Calu3 (cell line): ENCODE data around the gene PPFIA1. TPM values are rescaled to one million over a fixed set of nuclear protein-coding genes. Genes with fewer than 3 reads are reported as not detected.
A peak's percentile ranks its signal among the peaks of the same experiment; 100 is the strongest.

ENCODE experiments used
- Bru-seq: library from RNA; stranded (reverse); fragments of 400-500 nt; gene quantifications from one replicate; lab custom pipeline; 2021; lab: Mats Ljungman, UMichigan
- BruChase-seq, 2 experiments: library from RNA; stranded (reverse); fragments of 400-500 nt; gene quantifications; one replicate each; lab custom pipeline; 2021; lab: Mats Ljungman, UMichigan
- BruUV-seq: library from RNA; stranded (reverse); fragments of 400-500 nt; replicated peaks from 2 replicates; lab custom pipeline; 2021; lab: Mats Ljungman, UMichigan
- CTCF ChIA-PET: fragments of 300-600 bp; sonication (Branson Sonifier 250); formaldehyde crosslinking; loops from one replicate; lab custom pipeline; 2022; ENCODE audit warnings: antibody characterized with exemption; lab: Charles Lee
- DNase-seq: peaks from one replicate; pipeline ENCODE4 v3.0.0; 2022
- H3K27ac Mint-ChIP-seq: one replicate; pipeline ENCODE4 v1.8.0; 2022; ENCODE audit warnings: mixed read lengths; ENCODE audit not compliant: unreplicated experiment
- H3K27me3 Mint-ChIP-seq: one replicate; pipeline ENCODE4 v1.8.0; 2022; ENCODE audit warnings: mixed read lengths; ENCODE audit not compliant: unreplicated experiment
- H3K36me3 Mint-ChIP-seq: one replicate; pipeline ENCODE4 v1.8.0; 2022; ENCODE audit warnings: mild to moderate bottlenecking, moderate library complexity, mixed read lengths; ENCODE audit not compliant: insufficient read depth, unreplicated experiment
- H3K4me1 Mint-ChIP-seq: one replicate; pipeline ENCODE4 v1.8.0; 2022; ENCODE audit warnings: mild to moderate bottlenecking, low read depth, mixed read lengths; ENCODE audit not compliant: unreplicated experiment
- H3K4me3 Mint-ChIP-seq: one replicate; pipeline ENCODE4 v1.8.0; 2022; ENCODE audit warnings: mild to moderate bottlenecking, low read depth, moderate library complexity, mixed read lengths; ENCODE audit not compliant: unreplicated experiment
- H3K9me3 Mint-ChIP-seq: one replicate; pipeline ENCODE4 v1.8.0; 2022; ENCODE audit warnings: low read depth, mixed read lengths; ENCODE audit not compliant: unreplicated experiment
- CTCF ChIP-seq: fragments of 200-600 bp; IDR thresholded peaks from one replicate; pipeline ENCODE4 v1.8.0; 2022; ENCODE audit warnings: antibody characterized with exemption; ENCODE audit not compliant: unreplicated experiment
- intact Hi-C: fragments of 100-400 bp; cut with micrococcal nuclease; formaldehyde crosslinking; loops from one replicate; pipeline ENCODE4 v1.10.0; 2022; ENCODE audit not compliant: unreplicated experiment
- long read RNA-seq: library from polyadenylated mRNA; stranded (forward); transcript quantifications from one replicate; pipeline ENCODE4 v2.0.0, GENCODE V29; 2022
- total RNA-seq: library from RNA; stranded (reverse); gene quantifications from 2 replicates; pipeline ENCODE4 v1.2.3, GENCODE V29; 2022

Gene PPFIA1
- total RNA-seq (76.5 and 84.0 TPM in 2 replicates), Bru-seq, nascent RNA (percentile 86 among the genes with signal in this experiment), BruChase-seq, experiment 1, labeled RNA remaining after a 6-hour chase (percentile 90 among the genes with signal in this experiment), BruChase-seq, experiment 2, labeled RNA remaining after a 2-hour chase (percentile 86 among the genes with signal in this experiment)
- long read RNA-seq, full-length matches to known transcripts: 6 of 42 reads
- long read RNA-seq, partial matches to known transcripts: 18 of 42 reads
- long read RNA-seq, other reads (novel, unspliced or antisense): 18 of 42 reads

- CTCF ChIA-PET: no interaction called here
- H3K36me3 Mint-ChIP-seq: peaks cover 55% of the 10 kb centered on the region
- H3K4me3 Mint-ChIP-seq: peak within 1 kb of the TSS; percentile 96
- H3K4me1 Mint-ChIP-seq: peaks cover 41% of the 10 kb centered on the region
- peak within 1 kb of the TSS; percentile 96 for H3K27ac Mint-ChIP-seq
- intact Hi-C loops: loop anchor here (5.0 kb wide), 2 partner anchors 37 to 38 kb away; no protein-coding TSS in a partner anchor
- H3K9me3 Mint-ChIP-seq: no peaks in the 10 kb centered on the region
- TF ChIP-seq CTCF: no peak
- peaks cover 9% of the 10 kb centered on the region for H3K27me3 Mint-ChIP-seq
- no TSS peak for BruUV-seq
- DNase-seq: peak; percentile 99
Observed at GRCh38 chr11:70270104-70270876, at the start of gene PPFIA1. TSS of gene PPFIA1 (plus strand) at chr11:70270690. CDS start at chr11:70272173, 1,483 bp downstream.

- intact Hi-C loops: no loop called here
- no peak for TF ChIP-seq CTCF
- DNase-seq: no peak
- Mint-ChIP-seq H3K4me3 (no peak overlapping the region), H3K9me3 (no peaks in the 10 kb centered on the region), H3K27me3 (no peaks in the 10 kb centered on the region), H3K36me3 (no peaks in the 10 kb centered on the region), H3K4me1 (peaks cover 9% of the 10 kb centered on the region), H3K27ac (no peak overlapping the region)
- CTCF ChIA-PET: no interaction called here
- BruUV-seq: no TSS peak
Observed at GRCh38 chr11:70220920-70221319, 49.6 kb upstream of the PPFIA1 start.

DNA sequence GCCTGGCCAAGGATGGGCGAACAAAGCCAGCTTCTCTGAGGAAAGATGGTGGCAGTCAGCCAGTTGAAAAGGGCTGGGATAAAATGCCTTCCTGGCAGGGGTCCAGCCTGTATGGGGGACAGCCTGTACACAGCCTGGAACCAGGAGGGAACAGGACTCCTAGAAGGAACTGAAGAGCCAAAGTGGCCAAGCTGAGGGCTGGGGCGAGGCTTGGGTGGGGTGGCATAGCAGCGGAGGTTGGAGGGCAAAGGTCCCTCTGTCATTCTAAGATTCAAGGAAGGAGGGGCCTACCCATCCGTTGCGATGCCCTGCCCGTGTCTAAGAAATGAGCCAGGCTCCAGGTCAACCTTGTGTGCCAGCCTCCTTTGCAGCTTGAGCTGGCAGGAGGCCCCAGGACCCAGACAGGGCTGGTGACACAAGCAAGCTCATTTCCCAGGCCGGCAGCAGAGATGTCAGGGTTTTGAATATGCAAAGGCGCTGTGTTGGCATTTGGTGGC, 44.8 kb upstream of the PPFIA1 start:
- H3K36me3 Mint-ChIP-seq: no peaks in the 10 kb centered on the region
- H3K4me3 Mint-ChIP-seq: no peak overlapping the region
- BruUV-seq: no TSS peak
- no peak for TF ChIP-seq CTCF
- H3K9me3 Mint-ChIP-seq: no peaks in the 10 kb centered on the region
- intact Hi-C loops: no loop called here
- DNase-seq: no peak
- H3K27me3 Mint-ChIP-seq: no peaks in the 10 kb centered on the region
- H3K27ac Mint-ChIP-seq: no peak overlapping the region
- no peaks in the 10 kb centered on the region for H3K4me1 Mint-ChIP-seq
- CTCF ChIA-PET: no interaction called here

GRCh38 chr11:70226183-70226582, 44.3 kb upstream of the PPFIA1 start:
- Mint-ChIP-seq H3K4me3 (no peak overlapping the region), H3K4me1 (no peaks in the 10 kb centered on the region), H3K27me3 (no peaks in the 10 kb centered on the region), H3K27ac (no peak overlapping the region), H3K36me3 (no peaks in the 10 kb centered on the region), H3K9me3 (no peaks in the 10 kb centered on the region)
- no peak for TF ChIP-seq CTCF
- intact Hi-C loops: no loop called here
- CTCF ChIA-PET: no interaction called here
- DNase-seq: no peak
- BruUV-seq: no TSS peak
